Chondrocyte (in vitro differentiated cells): ENCODE measurements around the gene RGP1. TPM values are rescaled to one million over a fixed set of nuclear protein-coding genes. Genes with fewer than 3 reads are reported as not detected.

Experiments
- DNase-seq: peaks from one replicate; pipeline ENCODE4 v3.0.0; 2021; ENCODE audit warnings: mixed read lengths, low spot score
- H3K27ac Mint-ChIP-seq: one replicate; pipeline ENCODE4 v1.8.0; 2021; ENCODE audit warnings: mild to moderate bottlenecking, moderate library complexity, mixed read lengths; ENCODE audit not compliant: unreplicated experiment
- H3K27me3 Mint-ChIP-seq: 2 replicates; pipeline ENCODE4 v1.8.0; 2021; ENCODE audit warnings: low read depth, mixed read lengths
- H3K36me3 Mint-ChIP-seq: 2 replicates; pipeline ENCODE4 v1.8.0; 2021; ENCODE audit warnings: low read depth, mixed read lengths
- H3K4me1 Mint-ChIP-seq: 2 replicates; pipeline ENCODE4 v1.8.0; 2021; ENCODE audit warnings: low read depth, mild to moderate bottlenecking, mixed read lengths
- H3K4me3 Mint-ChIP-seq: one replicate; pipeline ENCODE4 v1.8.0; 2021; ENCODE audit warnings: mild to moderate bottlenecking, moderate library complexity, mixed read lengths; ENCODE audit not compliant: unreplicated experiment
- H3K9me3 Mint-ChIP-seq: 2 replicates; pipeline ENCODE4 v1.8.0; 2021; ENCODE audit warnings: low read depth, mixed read lengths
- CTCF ChIP-seq: fragments of 200-600 bp; sonication (generic); IDR thresholded peaks from 2 replicates; pipeline ENCODE4 v1.5.0; 2021; ENCODE audit warnings: antibody characterized with exemption, mild to moderate bottlenecking, moderate library complexity
- total RNA-seq: library from RNA; stranded (reverse); gene quantifications from 3 replicates; pipeline ENCODE4 v1.2.1, GENCODE V29; 2021

The RGP1 gene
- total RNA-seq, 1 donor from 2014 or later, result 27.7 TPM

- TF ChIP-seq CTCF, result no peak
- peaks cover 55% of the 10 kb centered on the region for H3K36me3 Mint-ChIP-seq
- H3K4me1 Mint-ChIP-seq, result no peaks in the 10 kb centered on the region
- DNase-seq, result no peak
- H3K27me3 Mint-ChIP-seq, result no peaks in the 10 kb centered on the region
- H3K4me3 Mint-ChIP-seq, result no peak overlapping the region
- H3K9me3 Mint-ChIP-seq, result no peaks in the 10 kb centered on the region
- H3K27ac Mint-ChIP-seq, result peak overlapping the region; percentile 65
Measured at GRCh38 chr9:35703906-35704672, 45.0 kb upstream of the RGP1 start.

- no peak for DNase-seq
- no peaks in the 10 kb centered on the region for H3K27me3 Mint-ChIP-seq
- H3K4me1 Mint-ChIP-seq, result no peaks in the 10 kb centered on the region
- H3K9me3 Mint-ChIP-seq, result no peaks in the 10 kb centered on the region
- H3K36me3 Mint-ChIP-seq, result peaks cover 60% of the 10 kb centered on the region
- no peak overlapping the region for H3K4me3 Mint-ChIP-seq
- no peak overlapping the region for H3K27ac Mint-ChIP-seq
- no peak for TF ChIP-seq CTCF
Measured at GRCh38 chr9:35705372-35705771, 43.7 kb upstream of the RGP1 start.

- H3K27ac Mint-ChIP-seq, result no peak overlapping the region
- no peaks in the 10 kb centered on the region for H3K9me3 Mint-ChIP-seq
- no peaks in the 10 kb centered on the region for H3K4me1 Mint-ChIP-seq
- TF ChIP-seq CTCF, result no peak
- no peak for DNase-seq
- H3K4me3 Mint-ChIP-seq, result no peak overlapping the region
- no peaks in the 10 kb centered on the region for H3K27me3 Mint-ChIP-seq
- H3K36me3 Mint-ChIP-seq, result peaks cover 65% of the 10 kb centered on the region
Measured at GRCh38 chr9:35705836-35706430, 43.2 kb upstream of the RGP1 start.

- Mint-ChIP-seq H3K36me3 (peaks cover 71% of the 10 kb centered on the region), H3K9me3 (no peaks in the 10 kb centered on the region)
- no peak for DNase-seq
Measured at GRCh38 chr9:35706951-35707350, 42.1 kb upstream of the RGP1 start.

GRCh38 chr9:35708146-35708545, 40.9 kb upstream of the RGP1 start:
- Mint-ChIP-seq H3K27me3 (no peaks in the 10 kb centered on the region), H3K9me3 (no peaks in the 10 kb centered on the region), H3K27ac (peak overlapping the region; percentile 64), H3K4me1 (no peaks in the 10 kb centered on the region), H3K36me3 (peaks cover 71% of the 10 kb centered on the region), H3K4me3 (no peak overlapping the region)
- DNase-seq, result no peak
- no peak for TF ChIP-seq CTCF

More at GRCh38 chr9:35706951-35707350, 42.1 kb upstream of the RGP1 start:
- Mint-ChIP-seq H3K4me3 (no peak overlapping the region), H3K27ac (peak overlapping the region; percentile 75), H3K27me3 (no peaks in the 10 kb centered on the region), H3K4me1 (no peaks in the 10 kb centered on the region)
- no peak for TF ChIP-seq CTCF
